K562 (cell line): ENCODE data around the gene PNMT. TPM values are rescaled to one million over a fixed set of nuclear protein-coding genes. Genes with fewer than 3 reads are reported as not detected.

ENCODE experiments used
- ATAC-seq: fragments of 200-7000 bp; cut with Tn5 transposase; 3 replicates; pipeline ENCODE4 v1.9.1; 2020; ENCODE audit warnings: moderate library complexity
- BruUV-seq: library from RNA; stranded (reverse); fragments of 400-500 nt; replicated peaks from 2 replicates; lab custom pipeline; 2021; lab: Mats Ljungman, UMichigan
- CTCF ChIA-PET: fragments of 300-600 bp; formaldehyde crosslinking; extraction: SDS; loops from one replicate; lab custom pipeline; 2021; ENCODE audit warnings: low intra/inter-chr PET ratio; lab: Yijun Ruan, JAX
- POLR2A ChIA-PET: fragments of 300-600, 350-650 bp; sonication (Branson Sonifier 250); formaldehyde crosslinking; extraction: SDS; loops from one replicate; lab custom pipeline; 2021; ENCODE audit warnings: antibody characterized with exemption, inconsistent platforms; lab: Yijun Ruan, JAX
- DNase-seq, 4 experiments: peaks; one replicate each; pipeline versions ENCODE4 v3.0.0 to v3.0.0-alpha.2; 2011 to 2018; ENCODE audit warnings: low spot score in 3 of 4, mixed read lengths in 3 of 4; ENCODE audit errors: extremely low read depth in 1 of 4
- FAIRE-seq: peaks from 2 replicates; lab custom pipeline; 2011; peaks lifted over from hg19 to GRCh38; lab: Jason Lieb, UNC
- H2AFZ ChIP-seq: 2 replicates; pipeline ENCODE4 v1.6.0; 2011; ENCODE audit warnings: low read depth, low read length, control low read depth, inconsistent platforms
- H3K27ac ChIP-seq: fragments of 200-600 bp; 3 replicates; pipeline ENCODE4 v1.8.0; 2011; ENCODE audit warnings: low read depth, mild to moderate bottlenecking, control low read depth, inconsistent platforms, low read length, moderate library complexity, mixed read lengths; ENCODE audit errors: extremely low read depth
- H3K27me3 ChIP-seq, 2 experiments: fragments of 300-600 bp in 1 of 2; 2 replicates in 1 of 2; 3 replicates in 1 of 2; pipeline versions ENCODE4 v1.6.0 to v1.8.0; 2011; ENCODE audit warnings: inconsistent platforms in 2 of 2, low read length in 2 of 2, mild to moderate bottlenecking in 1 of 2, mixed read lengths in 1 of 2, moderate library complexity in 1 of 2; ENCODE audit not compliant: control insufficient read depth in 2 of 2, insufficient read depth in 2 of 2
- H3K36me3 ChIP-seq: fragments of 300-600 bp; 3 replicates; pipeline ENCODE4 v1.8.0; 2011; ENCODE audit warnings: mild to moderate bottlenecking, low read length, inconsistent platforms; ENCODE audit not compliant: control insufficient read depth, insufficient read depth
- H3K4me1 ChIP-seq, 2 experiments: fragments of 200-600 bp in 1 of 2; replicated peaks in 1 of 2; 2 replicates in 1 of 2; 3 replicates in 1 of 2; pipeline versions ENCODE4 v1.5.1 to v1.8.0; 2011; ENCODE audit warnings: inconsistent platforms in 2 of 2, low read length in 2 of 2, mild to moderate bottlenecking in 1 of 2, mixed read lengths in 1 of 2, moderate library complexity in 1 of 2; ENCODE audit not compliant: control insufficient read depth in 2 of 2, insufficient read depth in 2 of 2
- H3K4me2 ChIP-seq: 2 replicates; pipeline ENCODE4 v1.6.1; 2011; ENCODE audit warnings: low read length, control low read depth, inconsistent platforms, mixed read lengths; ENCODE audit not compliant: insufficient read depth
- H3K4me3 ChIP-seq: fragments of 200-600 bp; sonication (generic), shearing (Covaris generic); 2 replicates; pipeline ENCODE4 v1.5.1; 2016; ENCODE audit warnings: control low read depth, inconsistent platforms
- H3K79me2 ChIP-seq: fragments of 200-600 bp; 3 replicates; pipeline ENCODE4 v1.8.0; 2011; ENCODE audit warnings: low read length, inconsistent platforms; ENCODE audit not compliant: control insufficient read depth, insufficient read depth
- H3K9ac ChIP-seq, 2 experiments: 2 replicates each; pipeline versions ENCODE4 v1.6.0 to v1.6.1; 2011; ENCODE audit warnings: low read depth in 2 of 2, low read length in 2 of 2, control low read depth in 1 of 2, inconsistent platforms in 1 of 2, mild to moderate bottlenecking in 1 of 2, mixed read lengths in 1 of 2; ENCODE audit not compliant: insufficient read depth in 1 of 2
- H3K9me1 ChIP-seq: one replicate; pipeline ENCODE4 v1.6.0; 2011; ENCODE audit warnings: inconsistent platforms, mild to moderate bottlenecking, low read length, moderate library complexity; ENCODE audit not compliant: control insufficient read depth, insufficient read depth
- H3K9me3 ChIP-seq: replicated peaks from 2 replicates; pipeline ENCODE4 v1.5.1; 2011; ENCODE audit warnings: low read depth, low read length, inconsistent platforms; ENCODE audit not compliant: control insufficient read depth, insufficient read depth
- H4K20me1 ChIP-seq: replicated peaks from 2 replicates; pipeline ENCODE4 v1.6.1; 2011; ENCODE audit warnings: low read length, inconsistent platforms, mixed read lengths; ENCODE audit not compliant: control insufficient read depth, insufficient read depth
- MAFG ChIP-seq: fragments of 450-650 bp; conservative IDR thresholded peaks from 2 replicates; pipeline ENCODE4 v1.6.1; 2016; ENCODE audit warnings: missing genetic modification characterization, missing compliant biosample characterization
- MEF2A ChIP-seq: IDR thresholded peaks from 2 replicates; pipeline ENCODE4 v1.6.1; 2011; ENCODE audit warnings: low read depth, mild to moderate bottlenecking, low read length, moderate library complexity; ENCODE audit not compliant: control insufficient read depth
- MTA1 ChIP-seq: fragments of 450-650 bp; IDR thresholded peaks from 2 replicates; pipeline ENCODE4 v1.6.1; 2017; ENCODE audit warnings: borderline replicate concordance
- MYBL2 ChIP-seq, 2 experiments: fragments of 450-650 bp in 1 of 2; sonication (generic) in 1 of 2; formaldehyde crosslinking in 1 of 2; IDR thresholded peaks; 2 replicates each; pipeline versions ENCODE4 v1.6.1 to v1.8.1; 2017 to 2022; ENCODE audit warnings: borderline replicate concordance in 1 of 2, inconsistent platforms in 1 of 2, low read depth in 1 of 2, mild to moderate bottlenecking in 1 of 2, missing genetic modification reagents in 1 of 2, moderate library complexity in 1 of 2
- NCOA6 ChIP-seq: fragments of 450-650 bp; IDR thresholded peaks from 2 replicates; pipeline ENCODE4 v1.6.1; 2017; ENCODE audit warnings: mild to moderate bottlenecking
- NR2C1 ChIP-seq, 2 experiments: fragments of 450-650 bp; IDR thresholded peaks; 2 replicates each; pipeline ENCODE4 v1.6.1; 2017; ENCODE audit warnings: mild to moderate bottlenecking in 2 of 2, antibody characterized with exemption in 1 of 2, inconsistent platforms in 1 of 2, missing compliant biosample characterization in 1 of 2, missing genetic modification characterization in 1 of 2
- PRPF4 ChIP-seq: fragments of 200-400 bp; formaldehyde crosslinking; IDR thresholded peaks from one replicate; pipeline ENCODE4 v1.6.1; 2017; ENCODE audit warnings: low read length, low read depth, mild to moderate bottlenecking; ENCODE audit not compliant: insufficient read depth, poor library complexity, severe bottlenecking
- SETDB1 ChIP-seq: IDR thresholded peaks from one replicate; pipeline ENCODE4 v1.6.1; 2012; ENCODE audit warnings: low read length, control low read depth, inconsistent platforms
- SMARCE1 ChIP-seq: fragments of 450-650 bp; IDR thresholded peaks from 2 replicates; pipeline ENCODE4 v1.7.1; 2016; ENCODE audit warnings: mild to moderate bottlenecking
- TCF7L2 ChIP-seq: fragments of 150-350 bp; IDR thresholded peaks from 2 replicates; pipeline ENCODE4 v1.6.1; 2016; ENCODE audit warnings: low read depth, mild to moderate bottlenecking, low read length, moderate library complexity
- ZNF143 ChIP-seq: sonication (generic); formaldehyde crosslinking; IDR thresholded peaks from 2 replicates; pipeline ENCODE4 v1.9.0; 2022; ENCODE audit warnings: mild to moderate bottlenecking, missing genetic modification reagents
- ZNF197 ChIP-seq: fragments of 200-800 bp; sonication (Bioruptor generic); IDR thresholded peaks from 2 replicates; pipeline ENCODE4 v1.6.1; 2016; ENCODE audit warnings: low read depth, missing genetic modification characterization, missing compliant biosample characterization
- ZNF384 ChIP-seq: IDR thresholded peaks from 2 replicates; pipeline ENCODE4 v1.6.1; 2012; ENCODE audit warnings: low read depth, low read length, improper control_type of control experiment
- WGBS: fragments of 100-300 bp; shearing (Covaris generic); methylation state at CpG from one replicate; pipeline ENCODE4 v1.1.6; 2016; ENCODE audit warnings: low coverage, mixed read lengths; ENCODE audit not compliant: insufficient coverage; ENCODE audit errors: missing lambda C conversion rate; 5-methylcytosine and 5-hydroxymethylcytosine counted together
- in situ Hi-C: fragments of 300-500 bp; cut with MboI; formaldehyde crosslinking; loops from 4 replicates; pipeline ENCODE4 v1.15.0; 2018; ENCODE audit warnings: inconsistent platforms, mixed read lengths
- intact Hi-C: fragments of 100-400 bp; cut with micrococcal nuclease; formaldehyde crosslinking; loops from 2 replicates; pipeline ENCODE4 v1.14.2; 2022
- polyA plus RNA-seq, 8 experiments: library from polyadenylated mRNA; depleted of rRNA in 4 of 8; stranded (reverse) in 5 of 8; unstranded in 3 of 8; fragments of >200 nt; fragmentation: Nextera tagmentation in 2 of 8; fragmentation: Illumina TruSeq in 1 of 8; extraction: Ambion mirVana in 2 of 8; extraction: Trizol in 1 of 8; gene quantifications; 2 replicates each; pipeline versions ENCODE4 v1.2.1 to v1.2.3, GENCODE V29; 2011 to 2014; ENCODE audit warnings: inconsistent platforms in 1 of 8, missing spikeins in 1 of 8
- total RNA-seq, 7 experiments: library from RNA; depleted of rRNA in 6 of 7; stranded (reverse); fragments of >200 nt in 6 of 7; fragmentation: Illumina TruSeq in 2 of 7; extraction: Trizol in 2 of 7; gene quantifications; 2 replicates each; pipeline versions ENCODE4 v1.2.1 to v1.2.3, GENCODE V29; 2011 to 2021; ENCODE audit warnings: low replicate concordance in 1 of 7
- TF ChIP-seq, protein P1 (sequence below): fragments of 250-450 bp; sonication (Bioruptor Pico); IDR thresholded peaks from 2 replicates; pipeline ENCODE4 v1.4.0; 2020; ENCODE audit warnings: borderline replicate concordance

PNMT gene
- total and polyA plus RNA-seq, 9 of the 15 experiments (the other 6 are each of a cell fraction or from before 2014, with no cell fraction given) = 0.55 to 18.1 (median 5.8) TPM

- FAIRE-seq (no peak), DNase-seq (no peak), ATAC-seq (no peak)
- intact Hi-C loops (no loop called here), in situ Hi-C loops (no loop called here)
- no peak overlapping the region for H3K4me2 ChIP-seq
- H3K27me3 ChIP-seq = no peaks in the 10 kb centered on the region
- H3K4me1 ChIP-seq = peaks cover 0 to 49% of the 10 kb centered on the region in 2 experiments; a peak in 2 of 5 replicates
- H3K79me2 ChIP-seq = no peaks in the 10 kb centered on the region
- no peak overlapping the region for H3K4me3 ChIP-seq
- 80% methylated on average over 7 of the region's 16 CpGs for whole genome bisulfite sequencing
- H3K9me3 ChIP-seq = no peaks in the 10 kb centered on the region
- H2AFZ ChIP-seq = no peak overlapping the region
- no peaks in the 10 kb centered on the region for H3K36me3 ChIP-seq
- no peak overlapping the region for H3K27ac ChIP-seq
- H4K20me1 ChIP-seq = no peaks in the 10 kb centered on the region
- no peak for TF ChIP-seq SETDB1
- TF ChIP-seq NCOA6 = no peak
- no peak for TF ChIP-seq TCF7L2
- no peak for TF ChIP-seq ZNF384
- no peak for TF ChIP-seq MAFG (tag)
- no peak for TF ChIP-seq SMARCE1
- TF ChIP-seq ZNF143 (CRISPR knock-in tag) = no peak
- no peak for TF ChIP-seq MEF2A
- no peak for TF ChIP-seq ZNF197
- TF ChIP-seq PRPF4 = no peak
- TF ChIP-seq MTA1 = no peak
- no peak for TF ChIP-seq NR2C1 (IDR thresholded peaks at IDR 0.05)
- TF ChIP-seq NR2C1 (tag; IDR thresholded peaks at IDR 0.05) = no peak
- TF ChIP-seq MYBL2 (IDR thresholded peaks at IDR 0.05; ENCODE audit: low read depth) = no peak
- no peak for TF ChIP-seq MYBL2 (CRISPR knock-in tag; IDR thresholded peaks at IDR 0.05; ENCODE audit: borderline replicate concordance)
- TF ChIP-seq, protein P1, sequence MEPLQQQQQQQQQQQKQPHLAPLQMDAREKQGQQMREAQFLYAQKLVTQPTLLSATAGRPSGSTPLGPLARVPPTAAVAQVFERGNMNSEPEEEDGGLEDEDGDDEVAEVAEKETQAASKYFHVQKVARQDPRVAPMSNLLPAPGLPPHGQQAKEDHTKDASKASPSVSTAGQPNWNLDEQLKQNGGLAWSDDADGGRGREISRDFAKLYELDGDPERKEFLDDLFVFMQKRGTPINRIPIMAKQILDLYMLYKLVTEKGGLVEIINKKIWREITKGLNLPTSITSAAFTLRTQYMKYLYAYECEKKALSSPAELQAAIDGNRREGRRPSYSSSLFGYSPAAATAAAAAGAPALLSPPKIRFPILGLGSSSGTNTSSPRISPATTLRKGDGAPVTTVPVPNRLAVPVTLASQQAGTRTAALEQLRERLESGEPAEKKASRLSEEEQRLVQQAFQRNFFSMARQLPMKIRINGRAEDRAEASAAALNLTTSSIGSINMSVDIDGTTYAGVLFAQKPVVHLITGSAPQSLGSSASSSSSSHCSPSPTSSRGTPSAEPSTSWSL (CRISPR knock-in tag) = no peak
- BruUV-seq = no TSS peak
- H3K9ac ChIP-seq = peak overlapping the region in 1 of 2 experiments; percentile 55; a peak in 1 of 4 replicates
- POLR2A ChIA-PET = interaction anchor here (0.6 to 1.6 kb wide), 5 partner anchors 10 to 101 kb away, joined by 3 to 7 read pairs (median 4); no protein-coding TSS in a partner anchor
- no peaks in the 10 kb centered on the region for H3K9me1 ChIP-seq
- CTCF ChIA-PET = interaction anchor here (0.6 kb wide), 1 partner anchor 355 kb away, joined by 3 read pairs; no protein-coding TSS in a partner anchor
These were observed 40.3 kb upstream of the PNMT start for GRCh38 chr17:39627712-39628516.
